ENCODE data around the gene GDAP1L1. TPM values are rescaled to one million over a fixed set of nuclear protein-coding genes. Genes with fewer than 3 reads are reported as not detected.

GDAP1L1 gene
- polyA plus RNA-seq, 1 experiment: not detected

- Histone ChIP-seq H3K27me3 (ENCODE audit: control insufficient read depth, insufficient read depth, low read length) (no peaks in the 10 kb centered on the region), H3K36me3 (ENCODE audit: control insufficient read depth, insufficient read depth, low read length) (peaks cover 9% of the 10 kb centered on the region), H3K4me3 (ENCODE audit: low read depth, low read length) (no peak overlapping the region)
- DNase-seq (ENCODE audit: low read depth): no peak
- TF ChIP-seq CTCF (IDR thresholded peaks at IDR 0.05; ENCODE audit: insufficient read depth, low read depth, low read length): no peak
- ChIA-PET CTCF (interaction anchor here (0.9 to 1.0 kb wide), 2 partner anchors 13 to 87 kb away, joined by 3 read pairs; no protein-coding TSS in a partner anchor), POLR2A (no interaction called here)
Observed at GRCh38 chr20:44203161-44203560, 43.9 kb upstream of the GDAP1L1 start.

GRCh38 chr20:44204156-44204831 is 42.8 kb upstream of the GDAP1L1 start:
- ChIA-PET CTCF (interaction anchor here (1.1 to 1.4 kb wide), 3 partner anchors 10 to 88 kb away, joined by 4 to 6 read pairs (median 5); no protein-coding TSS in a partner anchor), POLR2A (no interaction called here)
- peaks cover 9% of the 10 kb centered on the region for H3K36me3 ChIP-seq (ENCODE audit: control insufficient read depth, insufficient read depth, low read length)
- TF ChIP-seq CTCF (IDR thresholded peaks at IDR 0.05; ENCODE audit: insufficient read depth, low read depth, low read length): no peak
- DNase-seq (ENCODE audit: low read depth): peak; percentile 85
- no peak overlapping the region for H3K4me3 ChIP-seq (ENCODE audit: low read depth, low read length)
- H3K27me3 ChIP-seq (ENCODE audit: control insufficient read depth, insufficient read depth, low read length): no peaks in the 10 kb centered on the region

- Histone ChIP-seq H3K4me3 (ENCODE audit: low read depth, low read length) (no peak overlapping the region), H3K36me3 (ENCODE audit: control insufficient read depth, insufficient read depth, low read length) (peaks cover 7% of the 10 kb centered on the region), H3K27me3 (ENCODE audit: control insufficient read depth, insufficient read depth, low read length) (no peaks in the 10 kb centered on the region)
- CTCF ChIA-PET: interaction anchor here (1.1 to 1.8 kb wide), 4 partner anchors 9 to 88 kb away, joined by 4 to 6 read pairs (median 4); no protein-coding TSS in a partner anchor
- POLR2A ChIA-PET: no interaction called here
- TF ChIP-seq CTCF (IDR thresholded peaks at IDR 0.05; ENCODE audit: insufficient read depth, low read depth, low read length): no peak
- no peak for DNase-seq (ENCODE audit: low read depth)
Observed at GRCh38 chr20:44204832-44205215, 42.3 kb upstream of the GDAP1L1 start.

DNA sequence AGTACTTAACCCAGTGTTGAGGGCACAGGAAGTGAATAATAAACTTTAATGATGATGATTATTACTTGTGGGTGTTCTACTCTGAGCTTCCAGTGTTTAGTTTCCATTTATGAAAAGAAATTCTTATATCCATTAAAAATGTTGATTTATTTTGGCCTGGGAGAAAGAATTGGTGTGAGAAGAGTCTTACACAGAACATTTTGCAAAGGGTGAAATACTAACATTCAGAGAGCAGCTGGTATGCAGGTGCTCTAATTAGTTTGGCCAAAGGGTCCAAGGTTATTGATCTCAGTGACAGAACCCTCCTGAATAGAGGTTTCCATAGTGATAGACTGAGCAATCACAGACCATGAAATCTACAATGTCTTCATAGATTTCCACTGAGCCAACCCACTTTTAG is 41.0 kb upstream of the GDAP1L1 start:
- ChIA-PET CTCF (interaction anchor here (1.6 to 1.8 kb wide), 2 partner anchors 10 to 89 kb away, joined by 4 read pairs; no protein-coding TSS in a partner anchor), POLR2A (no interaction called here)
- Histone ChIP-seq H3K36me3 (ENCODE audit: control insufficient read depth, insufficient read depth, low read length) (peaks cover 5% of the 10 kb centered on the region), H3K4me3 (ENCODE audit: low read depth, low read length) (no peak overlapping the region), H3K27me3 (ENCODE audit: control insufficient read depth, insufficient read depth, low read length) (no peaks in the 10 kb centered on the region)
- no peak for TF ChIP-seq CTCF (IDR thresholded peaks at IDR 0.05; ENCODE audit: insufficient read depth, low read depth, low read length)
- DNase-seq (ENCODE audit: low read depth): no peak

DNA sequence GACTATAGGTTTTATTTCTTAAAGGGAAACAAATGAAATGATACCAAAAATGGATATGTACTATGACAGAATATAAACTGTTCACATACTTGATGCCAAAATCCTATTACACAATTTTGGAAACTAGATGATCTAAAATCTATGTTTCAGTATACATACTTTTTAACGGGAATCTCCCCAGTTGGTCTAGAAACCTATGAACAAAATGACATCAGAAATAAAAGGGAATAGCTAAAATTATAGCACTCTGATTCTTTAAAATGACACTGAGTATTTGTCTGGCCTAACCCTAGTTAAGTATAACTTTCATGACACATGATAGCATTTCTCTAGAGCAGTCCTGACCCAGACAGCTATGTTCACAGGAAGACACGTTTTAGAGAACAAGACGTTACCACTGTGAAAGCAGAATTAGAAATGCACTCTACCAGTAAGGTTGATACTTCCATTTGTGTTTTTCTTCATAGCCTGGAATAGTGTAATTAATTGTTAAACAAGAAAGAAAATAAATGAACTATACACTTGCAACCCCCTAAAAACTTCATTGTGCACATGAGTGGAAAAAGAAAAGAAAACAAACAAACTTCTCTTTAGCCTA is 39.9 kb upstream of the GDAP1L1 start:
- ChIA-PET CTCF (interaction anchor here (0.6 to 1.6 kb wide), 3 partner anchors 17 to 90 kb away, joined by 3 to 4 read pairs (median 3); no protein-coding TSS in a partner anchor), POLR2A (no interaction called here)
- no peak for DNase-seq (ENCODE audit: low read depth)
- Histone ChIP-seq H3K4me3 (ENCODE audit: low read depth, low read length) (no peak overlapping the region), H3K27me3 (ENCODE audit: control insufficient read depth, insufficient read depth, low read length) (no peaks in the 10 kb centered on the region), H3K36me3 (ENCODE audit: control insufficient read depth, insufficient read depth, low read length) (peaks cover 4% of the 10 kb centered on the region; the same call in 1 of the 2 replicates)
- TF ChIP-seq CTCF (IDR thresholded peaks at IDR 0.05; ENCODE audit: insufficient read depth, low read depth, low read length): no peak

Measured in BJ (cell line).